ENCODE data around the gene ZFP36. TPM values are rescaled to one million over a fixed set of nuclear protein-coding genes. Genes with fewer than 3 reads are reported as not detected.

ZFP36 gene
- total RNA-seq, 1 experiment from 2014 or later, result 17.3 TPM

- TF ChIP-seq AFF4 (CRISPR knock-in tag; IDR thresholded peaks at IDR 0.05; ENCODE audit: borderline replicate concordance), result no peak
- peak; percentile 75 for TF ChIP-seq SP1 (CRISPR knock-in tag; conservative IDR thresholded peaks at IDR 0.05)
- TF ChIP-seq JUN (CRISPR knock-in tag; IDR thresholded peaks at IDR 0.05), result no peak
- TF ChIP-seq GTF2I (CRISPR knock-in tag; conservative IDR thresholded peaks at IDR 0.05), result no peak
- 0 out of 2 replicates have a peak, but pooled peaks have one; percentile 24 for TF ChIP-seq MYBL2 (CRISPR knock-in tag; IDR thresholded peaks at IDR 0.05)
- TF ChIP-seq TCF7 (CRISPR knock-in tag; IDR thresholded peaks at IDR 0.05; ENCODE audit: low read depth), result no peak
- TF ChIP-seq HMGXB4 (CRISPR knock-in tag; IDR thresholded peaks at IDR 0.05), result no peak
- peak; percentile 47; the same call in 1 of the 2 replicates for TF ChIP-seq ATF1 (CRISPR knock-in tag; IDR thresholded peaks at IDR 0.05)
- peak; percentile 78 for TF ChIP-seq ETV6 (CRISPR knock-in tag; IDR thresholded peaks at IDR 0.05)
- TF ChIP-seq CREM (CRISPR knock-in tag; IDR thresholded peaks at IDR 0.05), result 0 out of 2 replicates have a peak, but pooled peaks have one; percentile 26
- no peak for TF ChIP-seq NFE2L1 (CRISPR knock-in tag; IDR thresholded peaks at IDR 0.05)
- TF ChIP-seq NR3C1 (CRISPR knock-in tag; conservative IDR thresholded peaks at IDR 0.05; ENCODE audit: low read depth), result no peak
Measured at GRCh38 chr19:39402346-39403300, 4.0 kb upstream of the ZFP36 start (continued).

- DNase-seq (ENCODE audit: low spot score) (peak; percentile 75), ATAC-seq (peak; percentile 25)
- no peaks in the 10 kb centered on the region for H3K9me3 Mint-ChIP-seq
- TF ChIP-seq ELF4 (CRISPR knock-in tag; IDR thresholded peaks at IDR 0.05; ENCODE audit: low read depth), result no peak
- TF ChIP-seq ZNF423 (CRISPR knock-in tag; IDR thresholded peaks at IDR 0.05), result peak; percentile 88
- TF ChIP-seq ATF3 (CRISPR knock-in tag; conservative IDR thresholded peaks at IDR 0.05), result no peak
- no peak for TF ChIP-seq TP53 (CRISPR knock-in tag; IDR thresholded peaks at IDR 0.05)
- no peak for TF ChIP-seq ZBTB43 (CRISPR knock-in tag; IDR thresholded peaks at IDR 0.05)
- TF ChIP-seq FOXJ3 (CRISPR knock-in tag; IDR thresholded peaks at IDR 0.05; ENCODE audit: borderline replicate concordance), result no peak
- TF ChIP-seq ZNF263 (CRISPR knock-in tag; IDR thresholded peaks at IDR 0.05; ENCODE audit: low read depth), result 0 out of 2 replicates have a peak, but pooled peaks have one; percentile 38
- TF ChIP-seq MYBL2 (CRISPR knock-in tag; IDR thresholded peaks at IDR 0.05), result no peak
- 0 out of 2 replicates have a peak, but pooled peaks have one; percentile 47 for TF ChIP-seq ZNF281 (CRISPR knock-in tag; IDR thresholded peaks at IDR 0.05)
- TF ChIP-seq ZNF416 (CRISPR knock-in tag; IDR thresholded peaks at IDR 0.05), result no peak
- TF ChIP-seq GTF2I (CRISPR knock-in tag; conservative IDR thresholded peaks at IDR 0.05), result no peak
- no peak for TF ChIP-seq SMAD4 (CRISPR knock-in tag; IDR thresholded peaks at IDR 0.05)
- TF ChIP-seq ETV6 (CRISPR knock-in tag; IDR thresholded peaks at IDR 0.05), result no peak
- TF ChIP-seq NFE2L1 (CRISPR knock-in tag; IDR thresholded peaks at IDR 0.05), result peak; percentile 91
- peak; percentile 46; the same call in 1 of the 2 replicates for TF ChIP-seq FOXK1 (CRISPR knock-in tag; IDR thresholded peaks at IDR 0.05)
Measured at GRCh38 chr19:39403331-39404312, 3.0 kb upstream of the ZFP36 start.

More at GRCh38 chr19:39403331-39404312, 3.0 kb upstream of the ZFP36 start:
- ChIA-PET POLR2A (interaction anchor here (0.6 to 3.5 kb wide), 10 partner anchors 8 to 1217 kb away, joined by 3 to 25 read pairs (median 5); partner anchors contain the start of genes MED29, PAF1, PLEKHG2 and RPS16), CTCF (interaction anchor here (0.7 to 1.1 kb wide), 4 partner anchors 61 to 430 kb away, joined by 3 to 4 read pairs (median 4); partner anchors contain the start of genes DYRK1B, NCCRP1 and SAMD4B)
- peak overlapping the region; percentile 98 for H3K27ac Mint-ChIP-seq
- H3K4me1 Mint-ChIP-seq, result peaks cover 48% of the 10 kb centered on the region
- peaks cover 6% of the 10 kb centered on the region; the same call in 1 of the 2 replicates for H3K36me3 Mint-ChIP-seq
- peak overlapping the region; percentile 91 for H3K4me3 Mint-ChIP-seq
- no peaks in the 10 kb centered on the region for H3K27me3 Mint-ChIP-seq (ENCODE audit: low read depth)
